HepG2 (cell line): ENCODE results near the gene PRSS22. TPM values are rescaled to one million over a fixed set of nuclear protein-coding genes. Genes with fewer than 3 reads are reported as not detected.

ENCODE experiments used
- ATAC-seq: fragments of 200-7000 bp; cut with Tn5 transposase; 3 replicates; pipeline ENCODE4 v1.9.1; 2020; ENCODE audit warnings: mild to moderate bottlenecking, moderate library complexity
- BruUV-seq: library from RNA; stranded (reverse); fragments of 400-500 nt; replicated peaks from 2 replicates; lab custom pipeline; 2021; lab: Mats Ljungman, UMichigan
- CTCF ChIA-PET: fragments of 300-600 bp; formaldehyde crosslinking; extraction: SDS; loops from one replicate; lab custom pipeline; 2021; ENCODE audit warnings: low total read pairs, inconsistent platforms, low intra/inter-chr PET ratio; lab: Yijun Ruan, JAX
- POLR2A ChIA-PET: fragments of 350-600 bp; sonication (Branson Sonifier 250); formaldehyde crosslinking; loops from one replicate; lab custom pipeline; 2020; ENCODE audit warnings: antibody characterized with exemption, inconsistent platforms; lab: Yijun Ruan, JAX
- DNase-seq: peaks from one replicate; pipeline ENCODE4 v3.0.0-alpha.2; 2015; ENCODE audit warnings: low spot score
- FAIRE-seq: peaks from 3 replicates; lab custom pipeline; 2011; peaks lifted over from hg19 to GRCh38; lab: Jason Lieb, UNC
- H2AFZ ChIP-seq: one replicate; pipeline ENCODE4 v1.6.1; 2011; ENCODE audit warnings: low read length, inconsistent platforms
- H3K27ac ChIP-seq: fragments of 300-600 bp; 3 replicates; pipeline ENCODE4 v1.8.0; 2011; ENCODE audit warnings: mixed run types, mild to moderate bottlenecking, mixed read lengths, low read length, inconsistent platforms; ENCODE audit not compliant: insufficient read depth; ENCODE audit errors: extremely low read length
- H3K27me3 ChIP-seq, 2 experiments: fragments of 200-600 bp in 1 of 2; 2 replicates in 1 of 2; 3 replicates in 1 of 2; pipeline versions ENCODE4 v1.6.0 to v1.8.0; 2011; ENCODE audit warnings: low read length in 2 of 2, mild to moderate bottlenecking in 2 of 2, moderate library complexity in 2 of 2, inconsistent platforms in 1 of 2; ENCODE audit not compliant: insufficient read depth in 2 of 2, control insufficient read depth in 1 of 2
- H3K36me3 ChIP-seq, 2 experiments: fragments of 200-600 bp in 1 of 2; replicated peaks in 1 of 2; 2 replicates in 1 of 2; 3 replicates in 1 of 2; pipeline versions ENCODE4 v1.5.1 to v1.8.0; 2011; ENCODE audit warnings: low read length in 2 of 2, inconsistent platforms in 1 of 2; ENCODE audit not compliant: insufficient read depth in 2 of 2, control insufficient read depth in 1 of 2
- H3K4me1 ChIP-seq: 2 replicates; pipeline ENCODE4 v1.5.1; 2012; ENCODE audit warnings: low read length, inconsistent platforms; ENCODE audit not compliant: insufficient read depth
- H3K4me2 ChIP-seq: 2 replicates; pipeline ENCODE4 v1.6.0; 2011; ENCODE audit warnings: low read depth, low read length, inconsistent platforms
- H3K4me3 ChIP-seq, 3 experiments: fragments of 200-600 bp in 1 of 3; sonication (generic), shearing (Covaris generic) in 1 of 3; replicated peaks in 1 of 3; 2 replicates each; pipeline ENCODE4 v1.5.1; 2011 to 2016; ENCODE audit warnings: low read length in 3 of 3, inconsistent platforms in 2 of 3, low read depth in 2 of 3, mild to moderate bottlenecking in 2 of 3, control low read depth in 1 of 3, mixed read lengths in 1 of 3; ENCODE audit not compliant: insufficient read depth in 1 of 3
- H3K79me2 ChIP-seq: one replicate; pipeline ENCODE4 v1.6.1; 2011; ENCODE audit warnings: low read length, inconsistent platforms; ENCODE audit not compliant: insufficient read depth
- H3K9ac ChIP-seq: 2 replicates; pipeline ENCODE4 v1.6.0; 2011; ENCODE audit warnings: mild to moderate bottlenecking, low read depth, low read length, inconsistent platforms; ENCODE audit not compliant: insufficient read depth
- H3K9me3 ChIP-seq: 2 replicates; pipeline ENCODE4 v1.5.1; 2012; ENCODE audit warnings: mild to moderate bottlenecking, low read length
- H4K20me1 ChIP-seq: 2 replicates; pipeline ENCODE4 v1.6.0; 2011; ENCODE audit warnings: inconsistent platforms, mild to moderate bottlenecking, low read length, moderate library complexity; ENCODE audit not compliant: insufficient read depth
- HNF4A ChIP-seq: sonication (generic); formaldehyde crosslinking; IDR thresholded peaks from 2 replicates; pipeline ENCODE4 v1.4.0; 2020; ENCODE audit warnings: missing genetic modification reagents
- HNF4G ChIP-seq, 2 experiments: sonication (generic) in 1 of 2; formaldehyde crosslinking in 1 of 2; IDR thresholded peaks; 2 replicates each; pipeline versions ENCODE4 v1.4.0 to v1.6.1; 2011 to 2020; ENCODE audit warnings: borderline replicate concordance in 2 of 2, low read depth in 2 of 2, mild to moderate bottlenecking in 2 of 2, low read length in 1 of 2, missing genetic modification reagents in 1 of 2, moderate library complexity in 1 of 2
- RARA ChIP-seq: IDR thresholded peaks from 2 replicates; pipeline ENCODE4 v1.6.1; 2016; ENCODE audit warnings: missing genetic modification reagents, missing compliant biosample characterization
- REPIN1 ChIP-seq: sonication (generic); formaldehyde crosslinking; IDR thresholded peaks from 2 replicates; pipeline ENCODE4 v1.8.0; 2022; ENCODE audit warnings: missing genetic modification reagents, low read depth, mild to moderate bottlenecking, borderline replicate concordance
- REXO4 ChIP-seq: sonication (generic); formaldehyde crosslinking; IDR thresholded peaks from 2 replicates; pipeline ENCODE4 v1.8.0; 2022; ENCODE audit warnings: missing genetic modification reagents, mild to moderate bottlenecking, borderline replicate concordance
- ZC3H13 ChIP-seq: sonication (generic); formaldehyde crosslinking; IDR thresholded peaks from 2 replicates; pipeline ENCODE4 v1.8.1; 2023; ENCODE audit warnings: mild to moderate bottlenecking, missing genetic modification reagents, moderate library complexity
- WGBS: methylation state at CpG from one replicate; pipeline ENCODE4 v1.1.6; 2017; ENCODE audit warnings: low lambda C conversion rate; 5-methylcytosine and 5-hydroxymethylcytosine counted together
- in situ Hi-C: cut with HindIII; loops from 2 replicates; pipeline ENCODE4 v1.10.0; 2017; ENCODE audit warnings: low pct_unique_long_range_greater_than_20kb; ENCODE audit not compliant: extremely low pct_ligation_motif_present
- intact Hi-C: fragments of 100-400 bp; cut with micrococcal nuclease; formaldehyde crosslinking; loops from one replicate; pipeline ENCODE4 v1.10.0; 2022; ENCODE audit not compliant: unreplicated experiment
- polyA plus RNA-seq, 8 experiments: library from polyadenylated mRNA; depleted of rRNA in 3 of 8; stranded (reverse) in 7 of 8; unstranded in 1 of 8; fragments of >200 nt; fragmentation: Illumina TruSeq in 4 of 8; extraction: Trizol in 4 of 8; gene quantifications; 2 replicates each; pipeline versions ENCODE4 v1.2.1 to v1.2.3, GENCODE V29; 2011 to 2016; ENCODE audit warnings: low read depth in 4 of 8, missing spikeins in 1 of 8, mixed read lengths in 1 of 8; ENCODE audit not compliant: insufficient read depth in 1 of 8
- total RNA-seq, 5 experiments: library from RNA; depleted of rRNA; stranded (reverse); fragments of >200 nt; fragmentation: Illumina TruSeq; extraction: Trizol; gene quantifications; 2 replicates each; pipeline ENCODE4 v1.2.3, GENCODE V29; 2016; ENCODE audit warnings: low read depth in 1 of 5
- TF ChIP-seq, protein P1 (sequence below): IDR thresholded peaks from 2 replicates; pipeline ENCODE4 v1.6.1; 2016; ENCODE audit warnings: low read depth, control low read depth
- TF ChIP-seq, protein P2 (sequence below): sonication (generic); formaldehyde crosslinking; IDR thresholded peaks from 2 replicates; pipeline ENCODE4 v1.4.0; 2020; ENCODE audit warnings: mild to moderate bottlenecking, missing genetic modification reagents
- TF ChIP-seq, protein P3 (sequence below): sonication (generic); formaldehyde crosslinking; IDR thresholded peaks from 2 replicates; pipeline ENCODE4 v1.9.0; 2022; ENCODE audit warnings: missing genetic modification reagents, mild to moderate bottlenecking, borderline replicate concordance
- TF ChIP-seq, protein P4 (sequence below): sonication (generic); formaldehyde crosslinking; IDR thresholded peaks from 2 replicates; pipeline ENCODE4 v1.5.1; 2020; ENCODE audit warnings: mild to moderate bottlenecking, missing genetic modification reagents, moderate library complexity

The PRSS22 gene
- total and polyA plus RNA-seq, 2 of the 13 experiments (the other 11 are each of a cell fraction or from before 2014, with no cell fraction given) = 0.24 to 0.32 TPM

DNA sequence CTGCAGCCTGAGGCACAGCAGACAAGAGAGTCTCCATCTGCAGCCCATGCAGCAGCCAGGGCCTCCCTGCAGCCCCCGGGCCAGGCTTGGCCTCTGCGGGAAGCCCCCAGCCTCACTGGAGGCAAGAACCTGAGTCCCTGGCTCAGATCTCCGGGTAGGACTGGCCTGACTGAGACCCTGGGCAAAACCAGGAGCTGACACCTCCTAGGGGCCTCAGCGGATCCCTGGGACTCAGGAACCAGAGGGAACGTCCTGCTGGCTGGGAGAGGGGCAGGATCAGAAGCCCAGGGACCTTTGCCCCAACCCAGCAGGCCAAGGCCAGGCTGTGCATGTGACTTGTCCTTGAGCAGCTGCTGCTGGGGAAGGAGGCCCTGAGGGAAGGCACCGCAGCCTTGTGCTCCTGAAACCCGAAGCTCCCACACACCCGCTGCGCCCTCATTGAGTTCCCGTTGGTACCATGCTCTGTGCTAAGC is 42.6 kb downstream of the PRSS22 start:
- Histone ChIP-seq H3K27ac (no peak overlapping the region), H4K20me1 (no peaks in the 10 kb centered on the region), H3K4me3 (peak overlapping the region in 1 of 3 experiments; percentile 18; a peak in 1 of 6 replicates), H3K79me2 (no peaks in the 10 kb centered on the region), H3K27me3 (peaks cover 11 to 53% of the 10 kb centered on the region in 2 experiments), H2AFZ (no peak overlapping the region), H3K4me2 (peak overlapping the region; percentile 45), H3K9ac (no peak overlapping the region), H3K4me1 (peaks cover 19% of the 10 kb centered on the region), H3K36me3 (no peaks in the 10 kb centered on the region), H3K9me3 (no peaks in the 10 kb centered on the region)
- DNase-seq (no peak), ATAC-seq (peak; percentile 52), FAIRE-seq (no peak)
- no TSS peak for BruUV-seq
- ChIA-PET CTCF (no interaction called here), POLR2A (no interaction called here)
- in situ Hi-C loops = no loop called here
- WGBS = 30% methylated on average over 6 of the region's 10 CpGs
- intact Hi-C loops = no loop called here
- TF ChIP-seq REPIN1 (CRISPR knock-in tag) (no peak), HNF4G (IDR thresholded peaks at IDR 0.05; ENCODE audit: borderline replicate concordance, low read depth, low read length) (peak; percentile 33; the same call in 1 of the 2 replicates), HNF4G (CRISPR knock-in tag; IDR thresholded peaks at IDR 0.05; ENCODE audit: borderline replicate concordance, low read depth) (no peak), ZC3H13 (CRISPR knock-in tag) (no peak), REXO4 (CRISPR knock-in tag) (no peak), HNF4A (CRISPR knock-in tag) (peak; percentile 51), RARA (CRISPR knock-in tag) (peak; percentile 35; the same call in 1 of the 2 replicates)
- TF ChIP-seq, protein P1, sequence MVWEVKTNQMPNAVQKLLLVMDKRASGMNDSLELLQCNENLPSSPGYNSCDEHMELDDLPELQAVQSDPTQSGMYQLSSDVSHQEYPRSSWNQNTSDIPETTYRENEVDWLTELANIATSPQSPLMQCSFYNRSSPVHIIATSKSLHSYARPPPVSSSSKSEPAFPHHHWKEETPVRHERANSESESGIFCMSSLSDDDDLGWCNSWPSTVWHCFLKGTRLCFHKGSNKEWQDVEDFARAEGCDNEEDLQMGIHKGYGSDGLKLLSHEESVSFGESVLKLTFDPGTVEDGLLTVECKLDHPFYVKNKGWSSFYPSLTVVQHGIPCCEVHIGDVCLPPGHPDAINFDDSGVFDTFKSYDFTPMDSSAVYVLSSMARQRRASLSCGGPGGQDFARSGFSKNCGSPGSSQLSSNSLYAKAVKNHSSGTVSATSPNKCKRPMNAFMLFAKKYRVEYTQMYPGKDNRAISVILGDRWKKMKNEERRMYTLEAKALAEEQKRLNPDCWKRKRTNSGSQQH = no peak
- TF ChIP-seq, protein P2, sequence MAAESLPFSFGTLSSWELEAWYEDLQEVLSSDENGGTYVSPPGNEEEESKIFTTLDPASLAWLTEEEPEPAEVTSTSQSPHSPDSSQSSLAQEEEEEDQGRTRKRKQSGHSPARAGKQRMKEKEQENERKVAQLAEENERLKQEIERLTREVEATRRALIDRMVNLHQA (CRISPR knock-in tag) = no peak
- TF ChIP-seq, protein P3, sequence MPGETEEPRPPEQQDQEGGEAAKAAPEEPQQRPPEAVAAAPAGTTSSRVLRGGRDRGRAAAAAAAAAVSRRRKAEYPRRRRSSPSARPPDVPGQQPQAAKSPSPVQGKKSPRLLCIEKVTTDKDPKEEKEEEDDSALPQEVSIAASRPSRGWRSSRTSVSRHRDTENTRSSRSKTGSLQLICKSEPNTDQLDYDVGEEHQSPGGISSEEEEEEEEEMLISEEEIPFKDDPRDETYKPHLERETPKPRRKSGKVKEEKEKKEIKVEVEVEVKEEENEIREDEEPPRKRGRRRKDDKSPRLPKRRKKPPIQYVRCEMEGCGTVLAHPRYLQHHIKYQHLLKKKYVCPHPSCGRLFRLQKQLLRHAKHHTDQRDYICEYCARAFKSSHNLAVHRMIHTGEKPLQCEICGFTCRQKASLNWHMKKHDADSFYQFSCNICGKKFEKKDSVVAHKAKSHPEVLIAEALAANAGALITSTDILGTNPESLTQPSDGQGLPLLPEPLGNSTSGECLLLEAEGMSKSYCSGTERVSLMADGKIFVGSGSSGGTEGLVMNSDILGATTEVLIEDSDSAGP = peak; percentile 43; the same call in 1 of the 2 replicates
- TF ChIP-seq, protein P4, sequence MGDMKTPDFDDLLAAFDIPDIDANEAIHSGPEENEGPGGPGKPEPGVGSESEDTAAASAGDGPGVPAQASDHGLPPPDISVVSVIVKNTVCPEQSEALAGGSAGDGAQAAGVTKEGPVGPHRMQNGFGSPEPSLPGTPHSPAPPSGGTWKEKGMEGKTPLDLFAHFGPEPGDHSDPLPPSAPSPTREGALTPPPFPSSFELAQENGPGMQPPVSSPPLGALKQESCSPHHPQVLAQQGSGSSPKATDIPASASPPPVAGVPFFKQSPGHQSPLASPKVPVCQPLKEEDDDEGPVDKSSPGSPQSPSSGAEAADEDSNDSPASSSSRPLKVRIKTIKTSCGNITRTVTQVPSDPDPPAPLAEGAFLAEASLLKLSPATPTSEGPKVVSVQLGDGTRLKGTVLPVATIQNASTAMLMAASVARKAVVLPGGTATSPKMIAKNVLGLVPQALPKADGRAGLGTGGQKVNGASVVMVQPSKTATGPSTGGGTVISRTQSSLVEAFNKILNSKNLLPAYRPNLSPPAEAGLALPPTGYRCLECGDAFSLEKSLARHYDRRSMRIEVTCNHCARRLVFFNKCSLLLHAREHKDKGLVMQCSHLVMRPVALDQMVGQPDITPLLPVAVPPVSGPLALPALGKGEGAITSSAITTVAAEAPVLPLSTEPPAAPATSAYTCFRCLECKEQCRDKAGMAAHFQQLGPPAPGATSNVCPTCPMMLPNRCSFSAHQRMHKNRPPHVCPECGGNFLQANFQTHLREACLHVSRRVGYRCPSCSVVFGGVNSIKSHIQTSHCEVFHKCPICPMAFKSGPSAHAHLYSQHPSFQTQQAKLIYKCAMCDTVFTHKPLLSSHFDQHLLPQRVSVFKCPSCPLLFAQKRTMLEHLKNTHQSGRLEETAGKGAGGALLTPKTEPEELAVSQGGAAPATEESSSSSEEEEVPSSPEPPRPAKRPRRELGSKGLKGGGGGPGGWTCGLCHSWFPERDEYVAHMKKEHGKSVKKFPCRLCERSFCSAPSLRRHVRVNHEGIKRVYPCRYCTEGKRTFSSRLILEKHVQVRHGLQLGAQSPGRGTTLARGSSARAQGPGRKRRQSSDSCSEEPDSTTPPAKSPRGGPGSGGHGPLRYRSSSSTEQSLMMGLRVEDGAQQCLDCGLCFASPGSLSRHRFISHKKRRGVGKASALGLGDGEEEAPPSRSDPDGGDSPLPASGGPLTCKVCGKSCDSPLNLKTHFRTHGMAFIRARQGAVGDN (CRISPR knock-in tag) = peak; percentile 34; the same call in 1 of the 2 replicates
